AG04450 (cell line): ENCODE results near the gene NCEH1. TPM values are rescaled to one million over a fixed set of nuclear protein-coding genes. Genes with fewer than 3 reads are reported as not detected.
A peak's percentile ranks its signal among the peaks of the same experiment; 100 is the strongest.

Source experiments
- CTCF ChIA-PET: fragments of 300-600, 350-600 bp; formaldehyde crosslinking; extraction: SDS; loops from one replicate; lab custom pipeline; 2022; ENCODE audit warnings: antibody characterized with exemption, inconsistent platforms; lab: Charles Lee
- POLR2A ChIA-PET: fragments of 350-600 bp; formaldehyde crosslinking; extraction: SDS; loops from one replicate; lab custom pipeline; 2021; ENCODE audit warnings: antibody characterized with exemption, inconsistent platforms; lab: Yijun Ruan, JAX
- DNase-seq: peaks from one replicate; pipeline ENCODE4 v3.0.0-alpha.2; 2011; ENCODE audit warnings: low read depth, low spot score
- H3K27ac ChIP-seq: one replicate; pipeline ENCODE4 v1.5.1; 2012; ENCODE audit warnings: low read depth, low read length, control low read depth
- H3K27me3 ChIP-seq: one replicate; pipeline ENCODE4 v1.6.0; 2012; ENCODE audit warnings: low read length; ENCODE audit not compliant: control insufficient read depth, insufficient read depth
- H3K4me3 ChIP-seq: 2 replicates; pipeline ENCODE4 v1.5.1; 2011; ENCODE audit warnings: mild to moderate bottlenecking, low read depth, low read length, control low read depth
- H3K9me3 ChIP-seq: 2 replicates; pipeline ENCODE4 v1.5.1; 2012; ENCODE audit warnings: low read length; ENCODE audit not compliant: control insufficient read depth, insufficient read depth
- CTCF ChIP-seq: IDR thresholded peaks from 2 replicates; pipeline ENCODE4 v1.5.1; 2011; ENCODE audit warnings: low read depth, low read length, control low read depth, inconsistent platforms
- polyA plus RNA-seq: library from polyadenylated mRNA; depleted of rRNA; stranded (reverse); fragments of >200 nt; gene quantifications from 2 replicates; pipeline ENCODE4 v1.2.3, GENCODE V29; 2011

Gene NCEH1
- polyA plus RNA-seq, 1 experiment, result 14.6 TPM

- no peak overlapping the region for H3K4me3 ChIP-seq
- ChIA-PET POLR2A (no interaction called here), CTCF (interaction anchor here (1.8 to 2.3 kb wide), 2 partner anchors 10 to 17 kb away, joined by 5 to 18 read pairs; no protein-coding TSS in a partner anchor)
- peaks cover 28% of the 10 kb centered on the region for H3K9me3 ChIP-seq
- H3K27ac ChIP-seq, result no peak overlapping the region
- no peaks in the 10 kb centered on the region for H3K27me3 ChIP-seq
- no peak for DNase-seq
- TF ChIP-seq CTCF, result no peak
These were observed 97.8 kb downstream of the NCEH1 start for GRCh38 chr3:172612871-172613678.

GRCh38 chr3:172609750-172610149 lies 101.1 kb downstream of the NCEH1 start:
- ChIA-PET POLR2A (no interaction called here), CTCF (interaction anchor here (5.0 to 5.6 kb wide), 2 partner anchors 13 to 14 kb away, joined by 39 to 48 read pairs; no protein-coding TSS in a partner anchor)
- Histone ChIP-seq H3K27me3 (no peaks in the 10 kb centered on the region), H3K9me3 (peaks cover 22% of the 10 kb centered on the region), H3K27ac (no peak overlapping the region), H3K4me3 (no peak overlapping the region)
- TF ChIP-seq CTCF, result no peak
- no peak for DNase-seq

GRCh38 chr3:172608575-172608974 lies 102.3 kb downstream of the NCEH1 start:
- ChIA-PET POLR2A (no interaction called here), CTCF (interaction anchor here (0.6 to 5.6 kb wide), 7 partner anchors 13 to 147 kb away, joined by 3 to 48 read pairs (median 3); no protein-coding TSS in a partner anchor)
- H3K4me3 ChIP-seq, result no peak overlapping the region
- H3K9me3 ChIP-seq, result peaks cover 11% of the 10 kb centered on the region; the same call in 1 of the 2 replicates
- H3K27ac ChIP-seq, result no peak overlapping the region
- no peak for DNase-seq
- no peaks in the 10 kb centered on the region for H3K27me3 ChIP-seq
- no peak for TF ChIP-seq CTCF

- no peaks in the 10 kb centered on the region for H3K27me3 ChIP-seq
- TF ChIP-seq CTCF, result no peak
- DNase-seq, result peak; percentile 61
- no peak overlapping the region for H3K4me3 ChIP-seq
- ChIA-PET POLR2A (interaction anchor here (0.6 kb wide), 1 partner anchor 12 kb away, joined by 3 read pairs; no protein-coding TSS in a partner anchor), CTCF (interaction anchor here (0.8 to 5.6 kb wide), 5 partner anchors 11 to 146 kb away, joined by 3 to 48 read pairs (median 5); no protein-coding TSS in a partner anchor)
- peaks cover 4% of the 10 kb centered on the region; the same call in 1 of the 2 replicates for H3K9me3 ChIP-seq
- H3K27ac ChIP-seq, result peak overlapping the region; percentile 86
These were observed 103.4 kb downstream of the NCEH1 start for GRCh38 chr3:172607305-172608121.
